GM19023 (cell line): ENCODE data around the gene MRPL10.

Experiments
- ATAC-seq: cut with Tn5 transposase; IDR thresholded peaks from one replicate; pipeline ENCODE4 v1.9.1; 2021; ENCODE audit warnings: mild to moderate bottlenecking, moderate library complexity; ENCODE audit not compliant: unreplicated experiment

Gene MRPL10

GRCh38 chr17:47860386-47860785 lies 29.0 kb upstream of the MRPL10 start:
- no peak for ATAC-seq

GRCh38 chr17:47857551-47858455 lies 26.5 kb upstream of the MRPL10 start:
- ATAC-seq, result no peak

- no peak for ATAC-seq
Measured at GRCh38 chr17:47856830-47857229, 25.5 kb upstream of the MRPL10 start.

- ATAC-seq, result no peak
Measured at GRCh38 chr17:47855737-47856136, 24.4 kb upstream of the MRPL10 start.

GRCh38 chr17:47853616-47854015 lies 22.3 kb upstream of the MRPL10 start:
- no peak for ATAC-seq

GRCh38 chr17:47852113-47852949 lies 21.0 kb upstream of the MRPL10 start:
- ATAC-seq, result no peak

GRCh38 chr17:47851764-47852112 lies 20.4 kb upstream of the MRPL10 start:
- ATAC-seq, result no peak

GRCh38 chr17:47850692-47851573 lies 19.6 kb upstream of the MRPL10 start, which contains the start of gene SP6:
Gene SP6, minus strand, starts transcription at chr17:47851163. Its CDS starts 2,734 bp downstream, at chr17:47848429.
- ATAC-seq, result no peak

GRCh38 chr17:47850373-47850691 lies 19.0 kb upstream of the MRPL10 start:
- no peak for ATAC-seq

GRCh38 chr17:47848198-47848513 lies 16.8 kb upstream of the MRPL10 start:
- ATAC-seq, result no peak

- no peak for ATAC-seq
Measured at GRCh38 chr17:47847341-47848197, 16.2 kb upstream of the MRPL10 start.

GRCh38 chr17:47846716-47847340 lies 15.5 kb upstream of the MRPL10 start:
- ATAC-seq, result no peak

GRCh38 chr17:47845716-47846075 lies 14.4 kb upstream of the MRPL10 start:
- ATAC-seq, result no peak

- ATAC-seq, result no peak
Measured at GRCh38 chr17:47844814-47845715, 13.7 kb upstream of the MRPL10 start.

GRCh38 chr17:47844227-47844626 lies 12.9 kb upstream of the MRPL10 start:
- no peak for ATAC-seq

GRCh38 chr17:47843391-47843730 lies 12.0 kb upstream of the MRPL10 start:
- no peak for ATAC-seq

- no peak for ATAC-seq
Measured at GRCh38 chr17:47841488-47842291, 10.3 kb upstream of the MRPL10 start.
